Keratinocyte (primary cell): ENCODE measurements around the gene RBM38. TPM values are rescaled to one million over a fixed set of nuclear protein-coding genes. Genes with fewer than 3 reads are reported as not detected.

Experiments used
- DNase-seq: peaks from one replicate; pipeline ENCODE4 v3.0.0-alpha.2; 2011; ENCODE audit warnings: low read depth, missing footprints, low spot score
- FAIRE-seq: peaks from 2 replicates; lab custom pipeline; 2011; peaks lifted over from hg19 to GRCh38; lab: Jason Lieb, UNC
- H2AFZ ChIP-seq: 2 replicates; pipeline ENCODE4 v1.6.0; 2012; ENCODE audit warnings: low read length, control low read depth, inconsistent platforms; ENCODE audit not compliant: control insufficient read depth
- H3K27ac ChIP-seq: 2 replicates; pipeline ENCODE4 v1.5.1; 2011; ENCODE audit warnings: low read length; ENCODE audit not compliant: control insufficient read depth, insufficient read depth
- H3K27me3 ChIP-seq: 3 replicates; pipeline ENCODE4 v1.6.0; 2011; ENCODE audit warnings: low read length; ENCODE audit not compliant: control insufficient read depth, insufficient read depth; ENCODE audit errors: extremely low read depth
- H3K36me3 ChIP-seq, 2 experiments: 2 replicates in 1 of 2; 3 replicates in 1 of 2; pipeline ENCODE4 v1.5.1; 2011; ENCODE audit warnings: low read length in 2 of 2, mild to moderate bottlenecking in 1 of 2; ENCODE audit not compliant: control insufficient read depth in 2 of 2, insufficient read depth in 2 of 2; ENCODE audit errors: extremely low read depth in 1 of 2
- H3K4me1 ChIP-seq: 3 replicates; pipeline ENCODE4 v1.5.1; 2011; ENCODE audit warnings: low read length; ENCODE audit not compliant: control insufficient read depth, insufficient read depth; ENCODE audit errors: extremely low read depth
- H3K4me2 ChIP-seq: 3 replicates; pipeline ENCODE4 v1.6.0; 2011; ENCODE audit warnings: low read depth, low read length; ENCODE audit not compliant: control insufficient read depth, insufficient read depth; ENCODE audit errors: extremely low read depth
- H3K4me3 ChIP-seq, 3 experiments: fragments of 200-600 bp in 1 of 3; sonication (generic) in 1 of 3; 2 replicates in 2 of 3; 3 replicates in 1 of 3; pipeline ENCODE4 v1.5.1; 2011 to 2016; ENCODE audit warnings: low read length in 3 of 3, mild to moderate bottlenecking in 3 of 3, control low read depth in 2 of 3, inconsistent platforms in 1 of 3, low read depth in 1 of 3, mixed read lengths in 1 of 3, mixed run types in 1 of 3, moderate library complexity in 1 of 3; ENCODE audit not compliant: control insufficient read depth in 2 of 3, insufficient read depth in 2 of 3; ENCODE audit errors: extremely low read depth in 1 of 3
- H3K79me2 ChIP-seq: 2 replicates; pipeline ENCODE4 v1.6.0; 2012; ENCODE audit warnings: low read length; ENCODE audit not compliant: control insufficient read depth, insufficient read depth
- H3K9ac ChIP-seq: 3 replicates; pipeline ENCODE4 v1.6.0; 2011; ENCODE audit warnings: low read length; ENCODE audit not compliant: control insufficient read depth, insufficient read depth; ENCODE audit errors: extremely low read depth
- H3K9me1 ChIP-seq: 3 replicates; pipeline ENCODE4 v1.6.0; 2011; ENCODE audit warnings: low read length; ENCODE audit not compliant: control insufficient read depth, insufficient read depth; ENCODE audit errors: extremely low read depth
- H3K9me3 ChIP-seq: 2 replicates; pipeline ENCODE4 v1.5.1; 2012; ENCODE audit warnings: low read depth, low read length; ENCODE audit not compliant: control insufficient read depth
- H4K20me1 ChIP-seq: 3 replicates; pipeline ENCODE4 v1.6.0; 2011; ENCODE audit warnings: low read length; ENCODE audit not compliant: control insufficient read depth, insufficient read depth; ENCODE audit errors: extremely low read depth
- CTCF ChIP-seq, 3 experiments: IDR thresholded peaks in 1 of 3; conservative IDR thresholded peaks in 1 of 3; optimal IDR thresholded peaks in 1 of 3; 2 replicates in 2 of 3; 3 replicates in 1 of 3; pipeline versions ENCODE3 to v1.5.1; 2011; ENCODE audit warnings: low read length in 3 of 3, mild to moderate bottlenecking in 3 of 3, moderate library complexity in 2 of 3, control low read depth in 1 of 3, inconsistent platforms in 1 of 3; ENCODE audit not compliant: insufficient read depth in 2 of 3; ENCODE audit errors: extremely low read depth in 1 of 3
- EZH2 ChIP-seq: IDR thresholded peaks from one replicate; pipeline ENCODE4 v1.6.1; 2012; ENCODE audit warnings: inconsistent platforms, mild to moderate bottlenecking, low read length, moderate library complexity
- dilution Hi-C: fragments of 300-500 bp; cut with MboI; formaldehyde crosslinking; loops from one replicate; pipeline ENCODE4 v1.7.0; 2020; ENCODE audit warnings: low sequenced_read_pairs; ENCODE audit not compliant: extremely low pct_ligation_motif_present
- polyA plus RNA-seq, 5 experiments: library from polyadenylated mRNA; depleted of rRNA in 3 of 5; stranded (reverse) in 3 of 5; stranded (forward) in 1 of 5; unstranded in 1 of 5; fragments of >200 nt; gene quantifications; 1 replicate in 1 of 5; 2 replicates in 3 of 5; 3 replicates in 1 of 5; pipeline versions ENCODE4 v1.2.1 to v1.2.3, GENCODE V29; 2011 to 2012; ENCODE audit warnings: missing spikeins in 2 of 5, low read depth in 1 of 5, low replicate concordance in 1 of 5

Gene RBM38
- polyA plus RNA-seq, 1 donor (not counting 4 experiments of a cell fraction or from before 2014, with no cell fraction given), result 5.1 TPM

GRCh38 chr20:57420571-57421252 is 29.5 kb downstream of the RBM38 start:
- no peak overlapping the region for H3K4me3 ChIP-seq
- DNase-seq (no peak), FAIRE-seq (no peak)
- H3K9me3 ChIP-seq, result no peaks in the 10 kb centered on the region
- dilution Hi-C loops, result no loop called here
- TF ChIP-seq EZH2 (no peak), CTCF (optimal IDR thresholded peaks at IDR 0.05 in 1 of 3, IDR thresholded peaks at IDR 0.05 in 1 of 3, conservative IDR thresholded peaks at IDR 0.05 in 1 of 3; ENCODE audit: extremely low read depth in 1 of 3, insufficient read depth in 2 of 3, low read length in 3 of 3) (no peak)
- H3K9ac ChIP-seq, result no peak overlapping the region
- no peaks in the 10 kb centered on the region for H3K79me2 ChIP-seq
- H2AFZ ChIP-seq, result no peak overlapping the region
- H3K36me3 ChIP-seq, result no peaks in the 10 kb centered on the region
- no peaks in the 10 kb centered on the region for H3K9me1 ChIP-seq
- H4K20me1 ChIP-seq, result no peaks in the 10 kb centered on the region
- no peak overlapping the region for H3K27ac ChIP-seq
- no peak overlapping the region for H3K4me2 ChIP-seq
- H3K27me3 ChIP-seq, result peaks cover 53% of the 10 kb centered on the region
- H3K4me1 ChIP-seq, result no peaks in the 10 kb centered on the region

GRCh38 chr20:57421253-57422220 is 30.3 kb downstream of the RBM38 start:
- dilution Hi-C loops, result no loop called here
- Histone ChIP-seq H3K4me2 (no peak overlapping the region), H3K9ac (no peak overlapping the region), H3K9me3 (no peaks in the 10 kb centered on the region), H2AFZ (no peak overlapping the region), H3K79me2 (no peaks in the 10 kb centered on the region), H4K20me1 (no peaks in the 10 kb centered on the region), H3K4me1 (no peaks in the 10 kb centered on the region), H3K9me1 (no peaks in the 10 kb centered on the region), H3K27ac (no peak overlapping the region), H3K27me3 (peaks cover 55% of the 10 kb centered on the region), H3K4me3 (no peak overlapping the region), H3K36me3 (no peaks in the 10 kb centered on the region)
- DNase-seq (no peak), FAIRE-seq (no peak)
- no peak for TF ChIP-seq CTCF (optimal IDR thresholded peaks at IDR 0.05 in 1 of 3, IDR thresholded peaks at IDR 0.05 in 1 of 3, conservative IDR thresholded peaks at IDR 0.05 in 1 of 3; ENCODE audit: extremely low read depth in 1 of 3, insufficient read depth in 2 of 3, low read length in 3 of 3)
- TF ChIP-seq EZH2, result no peak
